Progenitor cell of endocrine pancreas (in vitro differentiated cells): ENCODE data around the gene MNT. TPM values are rescaled to one million over a fixed set of nuclear protein-coding genes. Genes with fewer than 3 reads are reported as not detected.

Source experiments
- DNase-seq: peaks from one replicate; pipeline ENCODE4 v3.0.0; 2021; ENCODE audit warnings: low spot score; ENCODE audit not compliant: unreplicated experiment
- H3K27ac Mint-ChIP-seq: 2 replicates; pipeline ENCODE4 v1.8.0; 2021; ENCODE audit warnings: mild to moderate bottlenecking, moderate library complexity, mixed read lengths
- H3K27me3 Mint-ChIP-seq: 2 replicates; pipeline ENCODE4 v1.8.0; 2021; ENCODE audit warnings: mixed read lengths
- H3K36me3 Mint-ChIP-seq: 2 replicates; pipeline ENCODE4 v1.8.0; 2022; ENCODE audit warnings: mixed read lengths; ENCODE audit not compliant: insufficient read depth
- H3K4me1 Mint-ChIP-seq: 2 replicates; pipeline ENCODE4 v1.8.0; 2021; ENCODE audit warnings: low read depth, mixed read lengths
- H3K4me3 Mint-ChIP-seq: 2 replicates; pipeline ENCODE4 v1.8.0; 2021; ENCODE audit warnings: low read depth, mild to moderate bottlenecking, moderate library complexity, mixed read lengths
- H3K9me3 Mint-ChIP-seq: 2 replicates; pipeline ENCODE4 v1.8.0; 2021; ENCODE audit warnings: low read depth, mixed read lengths
- CTCF ChIP-seq: fragments of 200-600 bp; sonication (generic); IDR thresholded peaks from one replicate; pipeline ENCODE4 v1.5.0; 2021; ENCODE audit warnings: antibody characterized with exemption, mild to moderate bottlenecking; ENCODE audit not compliant: unreplicated experiment
- total RNA-seq: library from RNA; stranded (reverse); gene quantifications from 2 replicates; pipeline ENCODE4 v1.2.1, GENCODE V29; 2021

MNT gene
- total RNA-seq, 1 donor from 2014 or later, result 32.1 TPM

DNA sequence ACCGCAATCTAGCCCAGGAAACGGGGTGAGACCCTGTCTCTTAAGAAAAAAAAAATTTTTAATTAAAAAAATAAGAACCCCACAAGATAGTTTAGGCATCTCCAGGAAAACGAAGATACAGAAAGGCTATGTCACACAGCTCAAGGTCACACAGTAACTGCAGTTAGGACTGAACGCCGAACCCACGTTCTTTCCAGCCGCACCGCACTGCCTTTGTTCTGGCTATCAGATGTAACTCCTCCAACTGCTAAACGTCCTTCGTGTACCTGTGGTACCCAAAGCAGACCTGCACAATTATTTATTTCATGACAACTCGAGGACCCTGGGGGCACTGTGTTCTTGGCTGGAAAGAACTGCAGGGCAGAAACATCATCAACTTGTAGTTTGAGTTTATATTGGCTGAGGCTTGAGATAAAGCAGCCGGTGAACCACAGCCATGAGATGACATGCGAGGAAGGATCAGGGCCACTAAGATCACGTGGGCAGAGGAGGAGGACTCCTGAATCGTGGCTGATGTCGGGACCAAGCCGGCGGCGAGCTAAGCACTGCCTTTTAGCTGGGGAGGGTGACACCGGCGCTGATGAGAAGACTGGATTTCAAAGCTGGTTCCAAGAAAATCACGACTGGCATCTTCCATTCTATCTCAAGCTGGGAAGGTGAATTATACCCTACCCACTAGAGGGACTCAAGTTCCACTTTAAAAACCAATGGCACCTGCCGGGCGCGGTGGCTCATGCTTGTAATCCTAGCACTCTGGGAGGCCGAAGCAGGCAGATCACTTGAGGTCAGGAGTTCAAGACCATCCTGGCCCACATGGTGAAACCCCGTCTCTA lies 20.7 kb upstream of the MNT start:
- H3K9me3 Mint-ChIP-seq, result no peaks in the 10 kb centered on the region
- H3K4me1 Mint-ChIP-seq, result no peaks in the 10 kb centered on the region

GRCh38 chr17:2420176-2420575 lies 19.3 kb upstream of the MNT start:
- Mint-ChIP-seq H3K9me3 (no peaks in the 10 kb centered on the region), H3K27me3 (no peaks in the 10 kb centered on the region), H3K4me3 (no peak overlapping the region), H3K27ac (no peak overlapping the region), H3K4me1 (no peaks in the 10 kb centered on the region), H3K36me3 (peaks cover 9% of the 10 kb centered on the region)
- TF ChIP-seq CTCF, result no peak
- DNase-seq, result no peak

More for the DNA sequence above, 20.7 kb upstream of the MNT start:
- peak; percentile 19 for TF ChIP-seq CTCF
- Mint-ChIP-seq H3K27ac (no peak overlapping the region), H3K27me3 (no peaks in the 10 kb centered on the region), H3K4me3 (no peak overlapping the region), H3K36me3 (peaks cover 13% of the 10 kb centered on the region)
- no peak for DNase-seq

DNA sequence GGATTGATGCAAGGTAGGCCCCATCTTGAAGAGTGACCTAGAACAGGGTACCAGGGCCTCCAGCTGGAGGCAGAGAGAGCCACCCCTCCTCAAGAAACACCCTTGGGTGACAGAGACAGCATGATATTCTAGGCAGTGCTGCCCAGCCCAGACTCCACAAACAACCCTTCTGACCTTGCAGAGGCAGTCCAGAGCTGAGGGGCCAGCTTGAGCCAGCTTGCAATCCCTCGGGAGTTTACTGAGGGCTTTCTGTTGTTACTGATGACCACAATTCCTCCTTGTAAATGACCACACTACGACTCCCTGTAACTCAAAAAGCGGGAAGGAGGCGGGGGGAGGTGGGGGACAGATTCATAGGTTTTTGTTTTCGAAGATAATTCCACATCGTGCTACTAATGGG lies 18.6 kb upstream of the MNT start:
- Mint-ChIP-seq H3K27ac (no peak overlapping the region), H3K4me3 (no peak overlapping the region), H3K9me3 (no peaks in the 10 kb centered on the region), H3K27me3 (no peaks in the 10 kb centered on the region), H3K4me1 (no peaks in the 10 kb centered on the region), H3K36me3 (peaks cover 5% of the 10 kb centered on the region)
- no peak for DNase-seq
- TF ChIP-seq CTCF, result no peak

DNA sequence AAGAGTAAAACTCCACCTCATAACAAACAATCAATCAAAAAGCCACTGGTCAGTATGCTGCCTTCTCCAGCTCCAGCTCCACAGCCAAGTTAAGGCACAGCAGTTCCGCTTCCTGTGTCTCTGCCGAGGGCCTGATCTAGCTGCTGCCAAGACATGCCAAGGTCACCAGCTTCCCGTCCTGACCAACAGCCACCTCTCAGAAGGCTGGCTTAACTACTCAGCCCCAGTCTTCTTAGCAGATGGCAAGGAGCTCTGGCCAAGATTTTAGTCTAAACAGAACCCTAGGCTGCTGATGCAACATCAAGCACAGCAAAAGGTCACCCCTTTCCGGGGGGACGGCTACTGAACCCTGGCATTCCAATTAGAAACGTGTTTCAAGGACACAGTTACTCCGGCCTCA lies 17.7 kb upstream of the MNT start:
- Mint-ChIP-seq H3K27me3 (no peaks in the 10 kb centered on the region), H3K27ac (no peak overlapping the region), H3K36me3 (peaks cover 10% of the 10 kb centered on the region), H3K9me3 (no peaks in the 10 kb centered on the region), H3K4me3 (no peak overlapping the region), H3K4me1 (no peaks in the 10 kb centered on the region)
- TF ChIP-seq CTCF, result no peak
- no peak for DNase-seq

DNA sequence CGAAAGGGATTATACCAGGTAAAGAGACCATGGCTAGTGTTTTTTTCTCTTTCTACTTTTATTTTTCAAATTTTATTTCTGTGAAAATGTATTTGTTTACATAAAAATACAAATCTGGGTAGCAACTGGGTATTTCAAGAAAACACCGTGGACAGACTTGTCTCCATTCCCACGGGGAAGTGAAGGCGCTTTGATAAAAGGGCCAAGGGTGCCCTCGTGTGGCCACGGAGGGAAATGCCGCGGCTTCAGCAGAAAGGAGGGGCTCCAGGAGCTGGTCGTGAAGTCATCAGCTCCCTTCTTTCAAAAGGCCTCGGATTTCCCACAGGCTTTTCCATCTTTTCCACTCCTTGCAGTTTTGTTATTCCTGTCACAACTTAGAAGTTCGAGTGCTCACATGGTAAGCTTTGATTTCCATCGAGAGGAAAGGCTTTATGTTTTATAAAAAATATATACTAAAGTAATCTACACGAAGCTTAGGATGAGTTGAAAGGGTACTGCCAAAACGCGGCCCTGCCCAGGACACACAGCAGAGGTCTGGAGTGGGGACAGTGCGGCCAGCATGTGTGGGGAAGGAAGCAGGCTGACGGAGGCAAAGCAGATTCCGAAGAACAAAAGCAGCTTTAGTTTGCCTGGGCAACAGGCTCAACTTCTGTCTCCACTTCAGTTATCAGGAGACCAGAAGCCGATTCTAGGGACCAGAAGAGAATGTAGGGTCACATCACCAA lies 15.3 kb upstream of the MNT start:
- H3K36me3 Mint-ChIP-seq, result peaks cover 11% of the 10 kb centered on the region
- no peaks in the 10 kb centered on the region for H3K9me3 Mint-ChIP-seq
- H3K4me3 Mint-ChIP-seq, result no peak overlapping the region
- H3K4me1 Mint-ChIP-seq, result no peaks in the 10 kb centered on the region
- peak; percentile 97 for TF ChIP-seq CTCF
- no peaks in the 10 kb centered on the region for H3K27me3 Mint-ChIP-seq
- H3K27ac Mint-ChIP-seq, result no peak overlapping the region
- peak; percentile 91 for DNase-seq
